Memory B cell (primary cell): Measurements from ENCODE around the gene PSKH1.

ENCODE experiments used
- ATAC-seq: fragments of 150-1000 bp; cut with Tn5 transposase; 2 replicates; pipeline ENCODE4 v1.10.0; 2021; ENCODE audit warnings: low read depth, mild to moderate bottlenecking, moderate library complexity
- DNase-seq, 2 donors: peaks; one replicate each; pipeline ENCODE4 v3.0.0; 2022; ENCODE audit warnings: low spot score in 2 of 2
- H3K27ac Mint-ChIP-seq: one replicate; pipeline ENCODE4 v1.8.0; 2022; ENCODE audit warnings: mild to moderate bottlenecking, moderate library complexity, mixed read lengths
- H3K27me3 Mint-ChIP-seq: one replicate; pipeline ENCODE4 v1.8.0; 2022; ENCODE audit warnings: mixed read lengths
- H3K36me3 Mint-ChIP-seq: one replicate; pipeline ENCODE4 v1.8.0; 2022; ENCODE audit warnings: mild to moderate bottlenecking, mixed read lengths
- H3K4me1 Mint-ChIP-seq: one replicate; pipeline ENCODE4 v1.8.0; 2022; ENCODE audit warnings: mixed read lengths
- H3K4me3 Mint-ChIP-seq: one replicate; pipeline ENCODE4 v1.8.0; 2022; ENCODE audit warnings: mild to moderate bottlenecking, moderate library complexity, mixed read lengths
- H3K9me3 Mint-ChIP-seq: one replicate; pipeline ENCODE4 v1.8.0; 2022; ENCODE audit warnings: mixed read lengths

The PSKH1 gene

DNA sequence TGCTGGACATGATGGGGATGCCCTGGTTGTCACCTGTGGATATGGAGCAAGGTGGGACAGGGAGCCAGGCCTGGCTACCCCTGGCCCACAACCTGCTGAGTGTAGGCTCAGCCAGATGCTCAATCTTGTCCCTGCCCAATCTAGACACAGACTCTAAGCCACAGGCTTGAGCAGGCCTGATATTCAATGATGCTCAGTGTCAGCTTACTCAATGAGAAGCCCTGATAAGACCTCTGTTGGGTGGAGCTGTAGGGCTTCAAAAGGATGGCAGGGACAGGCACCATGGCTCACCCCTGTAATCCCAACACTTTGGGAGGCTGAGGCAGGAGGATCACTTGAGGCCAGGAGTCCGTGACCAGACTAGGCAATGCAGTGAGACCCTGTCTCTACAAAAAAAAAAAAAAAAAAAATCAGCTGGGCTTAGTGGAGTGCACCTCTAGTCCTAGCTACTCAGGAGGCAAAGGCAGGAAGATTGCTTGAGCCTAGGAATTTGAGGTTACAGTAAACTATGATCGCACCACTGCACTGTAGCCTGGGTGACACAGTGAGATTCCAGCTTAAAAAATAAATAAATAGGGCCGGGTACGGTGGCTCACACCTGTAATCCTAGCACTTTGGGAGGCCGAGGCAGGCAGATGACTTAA is 47.5 kb downstream of the PSKH1 start:
- no peak overlapping the region for H3K4me3 Mint-ChIP-seq

GRCh38 chr16:67941469-67942199 is 48.6 kb downstream of the PSKH1 start:
- DNase-seq, result no peak
- Mint-ChIP-seq H3K4me3 (no peak overlapping the region), H3K27ac (no peak overlapping the region), H3K9me3 (no peaks in the 10 kb centered on the region), H3K36me3 (peaks cover 2% of the 10 kb centered on the region), H3K4me1 (peaks cover 20% of the 10 kb centered on the region), H3K27me3 (no peaks in the 10 kb centered on the region)
- no peak for ATAC-seq

More for the DNA sequence above, 47.5 kb downstream of the PSKH1 start:
- Mint-ChIP-seq H3K27ac (peak overlapping the region; percentile 42), H3K27me3 (no peaks in the 10 kb centered on the region), H3K4me1 (peaks cover 20% of the 10 kb centered on the region), H3K36me3 (no peaks in the 10 kb centered on the region), H3K9me3 (no peaks in the 10 kb centered on the region)
- DNase-seq (no peak), ATAC-seq (no peak)

- Mint-ChIP-seq H3K9me3 (no peaks in the 10 kb centered on the region), H3K36me3 (peaks cover 2% of the 10 kb centered on the region), H3K27me3 (no peaks in the 10 kb centered on the region), H3K4me3 (no peak overlapping the region), H3K27ac (no peak overlapping the region), H3K4me1 (peaks cover 16% of the 10 kb centered on the region)
- ATAC-seq (peak; percentile 60), DNase-seq (no peak)
These were observed 49.1 kb downstream of the PSKH1 start for GRCh38 chr16:67942200-67942509.

GRCh38 chr16:67942510-67943255 is 49.6 kb downstream of the PSKH1 start:
- peaks cover 13% of the 10 kb centered on the region for H3K4me1 Mint-ChIP-seq
- no peak for DNase-seq
- no peak for ATAC-seq

GRCh38 chr16:67943256-67943618 is 50.2 kb downstream of the PSKH1 start:
- Mint-ChIP-seq H3K36me3 (peaks cover 2% of the 10 kb centered on the region), H3K9me3 (no peaks in the 10 kb centered on the region), H3K27ac (no peak overlapping the region), H3K4me3 (no peak overlapping the region), H3K27me3 (no peaks in the 10 kb centered on the region), H3K4me1 (peaks cover 13% of the 10 kb centered on the region)
- ATAC-seq (no peak), DNase-seq (no peak)

More at GRCh38 chr16:67942510-67943255, 49.6 kb downstream of the PSKH1 start:
- H3K9me3 Mint-ChIP-seq, result no peaks in the 10 kb centered on the region
- no peak overlapping the region for H3K27ac Mint-ChIP-seq
- H3K27me3 Mint-ChIP-seq, result no peaks in the 10 kb centered on the region
- no peak overlapping the region for H3K4me3 Mint-ChIP-seq
- H3K36me3 Mint-ChIP-seq, result peaks cover 2% of the 10 kb centered on the region

DNA sequence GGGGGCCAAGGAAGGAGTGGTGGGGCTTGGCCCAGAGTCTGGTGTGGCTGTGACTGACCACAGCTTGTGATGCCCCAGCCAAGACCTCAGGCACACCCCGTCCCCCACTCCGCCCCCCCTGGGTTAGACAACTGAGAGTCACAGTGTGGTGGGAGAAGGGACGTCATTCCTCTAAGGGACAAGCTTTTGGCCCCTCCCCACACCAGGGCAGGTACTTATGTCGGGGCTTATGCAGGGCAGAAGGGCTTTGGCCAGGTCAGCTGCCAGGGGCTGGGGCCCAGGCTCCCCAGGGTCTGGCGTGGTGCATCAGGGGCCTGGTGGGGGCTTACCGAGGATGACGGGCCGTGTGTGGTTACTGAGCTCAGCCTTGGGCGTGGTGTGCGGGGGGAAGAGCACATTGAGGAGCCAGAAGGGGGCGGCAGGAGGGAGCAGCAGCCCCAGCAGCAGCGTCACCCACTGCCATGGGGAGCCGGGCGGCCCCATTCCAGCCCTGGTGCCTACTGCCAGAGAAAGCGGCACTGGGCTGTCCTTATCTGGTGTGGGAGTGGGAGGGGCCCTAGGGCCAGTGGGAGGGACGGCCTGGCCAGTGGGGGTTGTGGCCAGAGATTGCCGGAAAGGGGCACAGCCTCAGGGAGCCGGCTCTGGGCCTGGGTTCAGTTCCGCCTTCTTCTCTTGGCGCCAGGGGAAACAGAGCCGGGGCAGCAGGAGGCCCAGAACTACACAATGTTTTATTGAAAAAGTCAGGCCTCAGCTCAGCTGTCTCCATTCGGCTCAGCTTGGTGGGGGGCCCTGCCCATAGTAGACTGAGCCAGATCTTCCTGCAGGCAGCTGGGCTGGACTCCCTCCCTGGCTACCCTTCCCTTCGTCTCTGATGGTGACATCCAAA is 50.8 kb downstream of the PSKH1 start, which contains the start of gene LCAT:
TSS of gene LCAT (minus strand) at position 502 of the 886 bp plus-strand sequence. CDS start at position 483, 19 bp downstream.
- H3K27ac Mint-ChIP-seq, result no peak within 1 kb of the TSS
- H3K4me3 Mint-ChIP-seq, result no peak within 1 kb of the TSS
- DNase-seq (no peak), ATAC-seq (no peak)
- peaks cover 13% of the 10 kb centered on the region for H3K4me1 Mint-ChIP-seq
- no peaks in the 10 kb centered on the region for H3K9me3 Mint-ChIP-seq
- no peaks in the 10 kb centered on the region for H3K27me3 Mint-ChIP-seq
- peaks cover 2% of the 10 kb centered on the region for H3K36me3 Mint-ChIP-seq

- Mint-ChIP-seq H3K36me3 (peaks cover 2% of the 10 kb centered on the region), H3K27ac (no peak overlapping the region), H3K4me1 (peaks cover 11% of the 10 kb centered on the region), H3K9me3 (no peaks in the 10 kb centered on the region), H3K27me3 (no peaks in the 10 kb centered on the region), H3K4me3 (no peak overlapping the region)
- ATAC-seq, result no peak
- DNase-seq, result no peak
These were observed 51.8 kb downstream of the PSKH1 start for GRCh38 chr16:67944690-67945391.

DNA sequence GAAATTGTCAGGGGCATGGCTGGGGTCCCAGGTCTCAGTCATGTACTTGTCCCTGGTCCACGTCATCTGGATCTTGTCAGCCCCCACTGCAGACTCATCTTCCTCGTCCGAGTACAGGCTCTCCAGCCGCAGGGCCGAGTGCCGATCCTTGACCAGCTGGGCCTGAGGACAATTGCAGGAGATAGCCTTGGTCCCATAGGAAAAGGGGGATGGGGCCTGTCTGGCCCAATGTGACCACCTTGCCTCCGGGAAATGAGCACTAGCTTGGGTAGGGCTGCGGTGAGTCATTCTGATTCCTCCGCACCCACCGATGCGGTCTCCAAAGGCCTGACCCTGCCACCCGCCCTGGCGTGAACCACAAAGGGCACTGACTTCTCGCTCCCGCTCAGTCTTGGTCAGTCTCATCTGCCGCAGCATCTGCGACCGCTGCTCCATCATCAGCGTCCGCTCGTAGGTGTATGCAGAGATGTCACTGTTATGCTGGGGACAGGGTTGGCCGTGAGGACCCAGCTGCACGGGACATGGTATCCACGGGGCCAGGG is 52.4 kb downstream of the PSKH1 start:
- Mint-ChIP-seq H3K4me1 (peaks cover 6% of the 10 kb centered on the region), H3K27me3 (no peaks in the 10 kb centered on the region), H3K36me3 (peaks cover 2% of the 10 kb centered on the region), H3K27ac (no peak overlapping the region), H3K4me3 (no peak overlapping the region), H3K9me3 (no peaks in the 10 kb centered on the region)
- ATAC-seq, result no peak
- DNase-seq, result no peak

GRCh38 chr16:67946128-67946569 is 53.1 kb downstream of the PSKH1 start:
- Mint-ChIP-seq H3K27ac (no peak overlapping the region), H3K9me3 (no peaks in the 10 kb centered on the region), H3K36me3 (peaks cover 2% of the 10 kb centered on the region), H3K4me3 (no peak overlapping the region), H3K4me1 (peaks cover 6% of the 10 kb centered on the region), H3K27me3 (no peaks in the 10 kb centered on the region)
- DNase-seq (no peak), ATAC-seq (no peak)

GRCh38 chr16:67946966-67947558 is 54.0 kb downstream of the PSKH1 start:
- DNase-seq (no peak), ATAC-seq (no peak)
- Mint-ChIP-seq H3K27ac (no peak overlapping the region), H3K9me3 (no peaks in the 10 kb centered on the region), H3K4me3 (no peak overlapping the region), H3K36me3 (peaks cover 2% of the 10 kb centered on the region), H3K4me1 (peaks cover 2% of the 10 kb centered on the region), H3K27me3 (no peaks in the 10 kb centered on the region)

DNA sequence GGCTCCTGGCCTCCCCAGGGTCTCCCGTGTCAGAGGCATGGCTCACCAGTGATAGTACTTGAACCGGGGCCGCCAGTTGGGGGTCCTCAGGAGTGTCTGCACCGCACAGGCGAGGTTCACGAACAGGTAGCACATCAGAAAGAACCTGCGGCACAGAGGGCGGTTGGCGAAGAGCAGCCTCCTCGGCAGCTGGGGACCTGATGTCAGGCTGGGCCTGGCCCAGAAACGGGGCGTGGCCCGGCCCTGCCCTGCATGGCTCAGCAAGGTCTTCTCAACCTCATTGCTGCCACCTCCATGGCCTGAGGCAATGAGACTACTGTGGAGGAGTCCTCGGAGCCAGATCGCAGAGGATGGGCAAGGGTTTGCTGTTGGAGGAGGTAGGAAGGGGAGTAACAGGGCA is 55.0 kb downstream of the PSKH1 start:
- DNase-seq (no peak), ATAC-seq (no peak)
- Mint-ChIP-seq H3K4me1 (no peaks in the 10 kb centered on the region), H3K36me3 (peaks cover 2% of the 10 kb centered on the region), H3K4me3 (no peak overlapping the region), H3K27me3 (no peaks in the 10 kb centered on the region), H3K27ac (no peak overlapping the region), H3K9me3 (no peaks in the 10 kb centered on the region)

DNA sequence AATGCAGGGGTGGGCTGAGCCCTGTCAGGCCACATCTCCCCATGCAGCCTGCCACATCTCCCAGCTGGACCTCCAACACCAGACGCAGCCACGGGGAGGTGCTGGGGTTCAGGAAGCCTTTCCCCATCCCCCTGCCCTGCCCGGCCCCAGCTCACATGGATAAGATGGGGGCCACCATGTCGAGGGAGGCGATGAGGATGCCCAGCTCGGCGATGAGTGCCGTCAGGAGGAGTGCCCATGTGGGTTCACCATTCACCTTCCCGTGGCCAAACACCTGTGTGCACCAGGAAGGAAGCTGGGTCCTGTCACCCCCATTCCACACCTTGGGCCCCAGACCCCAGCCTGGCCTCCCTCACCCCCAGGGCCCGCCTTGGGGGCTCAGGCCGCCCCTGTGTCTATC is 56.6 kb downstream of the PSKH1 start:
- H3K27ac Mint-ChIP-seq, result no peak overlapping the region
- peaks cover 2% of the 10 kb centered on the region for H3K36me3 Mint-ChIP-seq
- DNase-seq, result no peak
- no peaks in the 10 kb centered on the region for H3K9me3 Mint-ChIP-seq
- H3K4me1 Mint-ChIP-seq, result no peaks in the 10 kb centered on the region
- H3K4me3 Mint-ChIP-seq, result no peak overlapping the region
- no peak for ATAC-seq
- no peaks in the 10 kb centered on the region for H3K27me3 Mint-ChIP-seq
